Neural cell (in vitro differentiated cells): Measurements from ENCODE around the gene SULT4A1. TPM values are rescaled to one million over a fixed set of nuclear protein-coding genes. Genes with fewer than 3 reads are reported as not detected.

Source experiments
- H2AFZ ChIP-seq: fragments of 200-600, 300-800 bp; sonication (generic), shearing (Covaris generic); 2 replicates; pipeline ENCODE4 v1.6.0; 2014; ENCODE audit warnings: low read depth, mild to moderate bottlenecking, antibody characterized with exemption, low read length, moderate library complexity
- H3F3A ChIP-seq: fragments of 200-600 bp; shearing (Covaris generic); 2 replicates; pipeline ENCODE4 v1.6.1; 2016; ENCODE audit warnings: mild to moderate bottlenecking, moderate library complexity, mixed read lengths, antibody characterized with exemption, low read length; ENCODE audit not compliant: insufficient read depth, poor library complexity, severe bottlenecking
- H3K27ac ChIP-seq: fragments of 200-600, 300-800 bp; sonication (generic), shearing (Covaris generic); 2 replicates; pipeline ENCODE4 v1.5.1; 2014; ENCODE audit warnings: mild to moderate bottlenecking, low read length, moderate library complexity
- H3K27me3 ChIP-seq: fragments of 300-800, 200-600 bp; sonication (generic), shearing (Covaris generic); 2 replicates; pipeline ENCODE4 v1.6.0; 2014; ENCODE audit warnings: mild to moderate bottlenecking, low read depth, low read length, moderate library complexity; ENCODE audit not compliant: insufficient read depth
- H3K36me3 ChIP-seq: fragments of 300-800, 200-600 bp; sonication (generic), shearing (Covaris generic); 2 replicates; pipeline ENCODE4 v1.5.1; 2014; ENCODE audit warnings: mild to moderate bottlenecking, antibody characterized with exemption, low read length, moderate library complexity; ENCODE audit not compliant: insufficient read depth
- H3K4me2 ChIP-seq: fragments of 300-800, 200-600 bp; sonication (generic), shearing (Covaris generic); 2 replicates; pipeline ENCODE4 v1.6.0; 2014; ENCODE audit warnings: mild to moderate bottlenecking, low read length
- H3K4me3 ChIP-seq: fragments of 300-800, 200-600 bp; sonication (generic), shearing (Covaris generic); 2 replicates; pipeline ENCODE4 v1.5.1; 2014; ENCODE audit warnings: mild to moderate bottlenecking, low read length, moderate library complexity
- H3K79me2 ChIP-seq: fragments of 200-600 bp; shearing (Covaris generic); replicated peaks from 2 replicates; pipeline ENCODE4 v1.6.0; 2014; ENCODE audit warnings: mild to moderate bottlenecking, low read length, moderate library complexity; ENCODE audit not compliant: insufficient read depth
- H3K9ac ChIP-seq: fragments of 300-800, 200-600 bp; sonication (generic), shearing (Covaris generic); 2 replicates; pipeline ENCODE4 v1.6.1; 2016; ENCODE audit warnings: mild to moderate bottlenecking, low read length, mixed read lengths
- H3K9me2 ChIP-seq: fragments of 200-600 bp; shearing (Covaris generic); 2 replicates; pipeline ENCODE4 v1.6.1; 2016; ENCODE audit warnings: mild to moderate bottlenecking, low read length, mixed read lengths; ENCODE audit not compliant: insufficient read depth
- H3K9me3 ChIP-seq: fragments of 200-600, 300-800 bp; sonication (generic), shearing (Covaris generic); 2 replicates; pipeline ENCODE4 v1.6.1; 2016; ENCODE audit warnings: mild to moderate bottlenecking, mixed run types, low read length, moderate library complexity, mixed read lengths
- H4K20me1 ChIP-seq: fragments of 200-600 bp; shearing (Covaris generic); 2 replicates; pipeline ENCODE4 v1.6.1; 2016; ENCODE audit warnings: mild to moderate bottlenecking, mixed run types; ENCODE audit not compliant: insufficient read depth
- CTCF ChIP-seq: fragments of 450-650 bp; IDR thresholded peaks from 2 replicates; pipeline ENCODE4 v1.5.1; 2014; ENCODE audit warnings: antibody characterized with exemption, mild to moderate bottlenecking, moderate library complexity; ENCODE audit not compliant: poor library complexity, severe bottlenecking
- EP300 ChIP-seq: fragments of 450-650 bp; conservative IDR thresholded peaks from 2 replicates; pipeline ENCODE4 v1.6.1; 2014; ENCODE audit warnings: antibody characterized with exemption, mild to moderate bottlenecking, moderate library complexity; ENCODE audit not compliant: poor library complexity, severe bottlenecking
- EZH2 ChIP-seq: fragments of 200-600, 300-800 bp; shearing (Covaris generic), sonication (generic); IDR thresholded peaks from 2 replicates; pipeline ENCODE4 v1.6.1; 2014; ENCODE audit warnings: antibody characterized with exemption, low read length, borderline replicate concordance, mild to moderate bottlenecking; ENCODE audit not compliant: insufficient read depth, poor library complexity, severe bottlenecking
- MXI1 ChIP-seq: fragments of 450-650 bp; conservative IDR thresholded peaks from 2 replicates; pipeline ENCODE4 v1.6.1; 2014; ENCODE audit warnings: antibody characterized with exemption, mild to moderate bottlenecking; ENCODE audit not compliant: poor library complexity, severe bottlenecking
- POLR2AphosphoS5 ChIP-seq: IDR thresholded peaks from 2 replicates; pipeline ENCODE4 v1.6.1; 2012
- RAD21 ChIP-seq: fragments of 450-650 bp; conservative IDR thresholded peaks from 2 replicates; pipeline ENCODE4 v1.6.1; 2014; ENCODE audit warnings: antibody characterized with exemption, mild to moderate bottlenecking, moderate library complexity
- REST ChIP-seq: IDR thresholded peaks from 2 replicates; pipeline ENCODE4 v1.6.1; 2012; ENCODE audit warnings: borderline replicate concordance
- SMC3 ChIP-seq: fragments of 450-650 bp; conservative IDR thresholded peaks from 2 replicates; pipeline ENCODE4 v1.6.1; 2014; ENCODE audit warnings: antibody characterized with exemption, mild to moderate bottlenecking, moderate library complexity; ENCODE audit not compliant: poor library complexity
- TAF1 ChIP-seq: IDR thresholded peaks from 2 replicates; pipeline ENCODE4 v1.6.1; 2012; ENCODE audit warnings: low read depth
- polyA plus RNA-seq: library from polyadenylated mRNA; depleted of rRNA; stranded (reverse); fragments of >200 nt; gene quantifications from 2 replicates; pipeline ENCODE4 v1.2.3, GENCODE V29; 2014

Gene SULT4A1
- polyA plus RNA-seq, 1 donor from 2014 or later, result 182 TPM

- Histone ChIP-seq H3K9me3 (no peaks in the 10 kb centered on the region), H2AFZ (no peak overlapping the region), H4K20me1 (no peaks in the 10 kb centered on the region), H3K9ac (no peak overlapping the region), H3K27ac (no peak overlapping the region), H3K79me2 (no peaks in the 10 kb centered on the region), H3K9me2 (no peaks in the 10 kb centered on the region), H3F3A (no peaks in the 10 kb centered on the region), H3K36me3 (no peaks in the 10 kb centered on the region), H3K4me3 (no peak overlapping the region), H3K27me3 (no peaks in the 10 kb centered on the region), H3K4me2 (no peak overlapping the region)
- no peak for TF ChIP-seq MXI1
- no peak for TF ChIP-seq EP300
- TF ChIP-seq EZH2, result no peak
- TF ChIP-seq POLR2AphosphoS5, result no peak
- TF ChIP-seq REST, result no peak
- no peak for TF ChIP-seq RAD21
- no peak for TF ChIP-seq TAF1
These were observed 47.4 kb upstream of the SULT4A1 start for GRCh38 chr22:43909708-43910107.

GRCh38 chr22:43905681-43906080 lies 43.4 kb upstream of the SULT4A1 start:
- H3K9ac ChIP-seq, result no peak overlapping the region
- H3K36me3 ChIP-seq, result no peaks in the 10 kb centered on the region
- H3K27ac ChIP-seq, result no peak overlapping the region
- no peak overlapping the region for H3K4me2 ChIP-seq
- no peak overlapping the region for H3K4me3 ChIP-seq
- no peaks in the 10 kb centered on the region for H3K9me2 ChIP-seq
- TF ChIP-seq EP300 (no peak), EZH2 (no peak), CTCF (no peak), REST (no peak), TAF1 (no peak), MXI1 (no peak), SMC3 (no peak), RAD21 (no peak), POLR2AphosphoS5 (no peak)
- H3K27me3 ChIP-seq, result no peaks in the 10 kb centered on the region
- no peaks in the 10 kb centered on the region for H3K79me2 ChIP-seq
- H3K9me3 ChIP-seq, result no peaks in the 10 kb centered on the region
- no peaks in the 10 kb centered on the region for H3F3A ChIP-seq
- H2AFZ ChIP-seq, result no peak overlapping the region
- H4K20me1 ChIP-seq, result no peaks in the 10 kb centered on the region
